GM12891 (cell line): ENCODE measurements around the gene MXD3.

ENCODE experiments used
- POLR2A ChIP-seq: IDR thresholded peaks from 2 replicates; pipeline ENCODE4 v1.6.1; 2011; ENCODE audit warnings: low read depth, low read length, control low read depth
- POLR2AphosphoS5 ChIP-seq: IDR thresholded peaks from 2 replicates; pipeline ENCODE4 v1.6.1; 2011; ENCODE audit warnings: low read depth, low read length, control low read depth
- TAF1 ChIP-seq: IDR thresholded peaks from 2 replicates; pipeline ENCODE4 v1.6.1; 2011; ENCODE audit warnings: low read depth, low read length, control low read depth

DNA sequence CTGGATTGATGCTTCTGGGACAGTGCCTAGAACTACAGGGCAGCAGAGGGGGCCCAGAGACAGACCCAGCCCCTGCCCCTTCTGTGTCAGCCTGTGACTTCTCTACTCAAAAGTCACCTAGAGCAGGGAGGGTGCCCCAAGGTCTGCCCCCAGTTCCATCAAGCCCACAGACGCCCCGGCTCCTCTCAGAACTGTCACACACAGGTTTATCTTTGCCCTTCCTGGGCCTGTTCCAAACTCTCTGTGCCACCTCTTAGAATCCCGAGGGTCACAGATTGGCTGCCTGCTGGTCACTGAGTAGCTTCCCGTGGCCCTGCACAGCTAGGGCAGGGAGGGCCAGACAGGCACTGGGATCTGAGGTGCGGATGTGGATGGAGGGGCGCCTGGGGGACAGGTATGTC, 47.8 kb upstream of the MXD3 start:
- TF ChIP-seq POLR2AphosphoS5 (no peak), POLR2A (no peak), TAF1 (no peak)
